ENCODE data around the gene NDUFS8.

- TF ChIP-seq POLR2AphosphoS5 (IDR thresholded peaks at IDR 0.05) = no peak
- no peak for TF ChIP-seq CTCF (IDR thresholded peaks at IDR 0.05)
- TF ChIP-seq EP300 (IDR thresholded peaks at IDR 0.05; ENCODE audit: low read depth) = no peak
- TF ChIP-seq POLR2A (IDR thresholded peaks at IDR 0.05) = no peak
Measured at GRCh38 chr11:68018730-68019190, 11.7 kb upstream of the NDUFS8 start.

Data from transverse colon (tissue), 4 donors.